C4-2B (cell line): ENCODE measurements around the gene TMEM51.

Source experiments
- ZFX ChIP-seq: fragments of 450-650 bp; IDR thresholded peaks from 2 replicates; pipeline ENCODE4 v1.6.1; 2017
- TF ChIP-seq, protein P1 (sequence below): fragments of 450-650 bp; conservative IDR thresholded peaks from 2 replicates; pipeline ENCODE4 v1.5.1; 2017; ENCODE audit warnings: mild to moderate bottlenecking

DNA sequence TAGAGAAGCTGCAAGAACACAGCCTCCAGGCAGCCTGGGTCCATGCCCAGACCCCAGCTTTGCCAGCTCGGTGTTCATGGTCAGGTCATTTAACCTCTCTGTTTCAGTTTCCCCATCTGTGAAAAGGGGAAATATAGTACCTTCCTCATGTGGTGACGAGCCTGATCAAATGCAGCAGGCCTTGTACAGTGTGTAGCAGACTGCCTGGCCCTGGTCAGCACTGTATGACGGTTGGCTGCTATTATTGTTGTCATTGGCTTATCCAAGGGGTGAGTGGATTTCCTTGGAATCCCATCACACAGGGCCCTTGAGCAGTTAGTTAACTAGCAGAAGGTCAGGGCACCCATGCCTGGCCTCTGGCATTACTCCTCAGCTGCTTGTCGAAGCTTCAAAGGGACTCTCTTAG is 6.6 kb upstream of the TMEM51 start:
- TF ChIP-seq, protein P1, sequence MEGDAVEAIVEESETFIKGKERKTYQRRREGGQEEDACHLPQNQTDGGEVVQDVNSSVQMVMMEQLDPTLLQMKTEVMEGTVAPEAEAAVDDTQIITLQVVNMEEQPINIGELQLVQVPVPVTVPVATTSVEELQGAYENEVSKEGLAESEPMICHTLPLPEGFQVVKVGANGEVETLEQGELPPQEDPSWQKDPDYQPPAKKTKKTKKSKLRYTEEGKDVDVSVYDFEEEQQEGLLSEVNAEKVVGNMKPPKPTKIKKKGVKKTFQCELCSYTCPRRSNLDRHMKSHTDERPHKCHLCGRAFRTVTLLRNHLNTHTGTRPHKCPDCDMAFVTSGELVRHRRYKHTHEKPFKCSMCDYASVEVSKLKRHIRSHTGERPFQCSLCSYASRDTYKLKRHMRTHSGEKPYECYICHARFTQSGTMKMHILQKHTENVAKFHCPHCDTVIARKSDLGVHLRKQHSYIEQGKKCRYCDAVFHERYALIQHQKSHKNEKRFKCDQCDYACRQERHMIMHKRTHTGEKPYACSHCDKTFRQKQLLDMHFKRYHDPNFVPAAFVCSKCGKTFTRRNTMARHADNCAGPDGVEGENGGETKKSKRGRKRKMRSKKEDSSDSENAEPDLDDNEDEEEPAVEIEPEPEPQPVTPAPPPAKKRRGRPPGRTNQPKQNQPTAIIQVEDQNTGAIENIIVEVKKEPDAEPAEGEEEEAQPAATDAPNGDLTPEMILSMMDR = no peak
- no peak for TF ChIP-seq ZFX
